PFSK-1 (cell line): ENCODE measurements around the gene DNAH2.

Experiments used
- REST ChIP-seq, 2 experiments: IDR thresholded peaks; 2 replicates each; pipeline versions ENCODE4 v1.6.1 to v1.8.0; 2011 to 2012; ENCODE audit warnings: low read depth in 2 of 2, low read length in 2 of 2, control low read depth in 1 of 2, inconsistent platforms in 1 of 2, mild to moderate bottlenecking in 1 of 2, moderate library complexity in 1 of 2; ENCODE audit not compliant: insufficient read depth in 1 of 2
- SIN3A ChIP-seq: IDR thresholded peaks from 2 replicates; pipeline ENCODE4 v1.6.1; 2012; ENCODE audit warnings: mild to moderate bottlenecking, low read length, moderate library complexity, borderline replicate concordance; ENCODE audit not compliant: insufficient read depth
- TAF1 ChIP-seq: IDR thresholded peaks from 2 replicates; pipeline ENCODE4 v1.6.1; 2012; ENCODE audit warnings: low read length, control low read depth, borderline replicate concordance; ENCODE audit not compliant: insufficient read depth

GRCh38 chr17:7790150-7790549, 72.6 kb downstream of the DNAH2 start:
- no peak for TF ChIP-seq REST (IDR thresholded peaks at IDR 0.05; ENCODE audit: insufficient read depth in 1 of 2, low read depth in 2 of 2, low read length in 2 of 2)
- no peak for TF ChIP-seq SIN3A
- no peak for TF ChIP-seq TAF1
